IMR-90 (cell line): ENCODE measurements around the gene NAPG. TPM values are rescaled to one million over a fixed set of nuclear protein-coding genes. Genes with fewer than 3 reads are reported as not detected.

Source experiments
- ATAC-seq: fragments of 200-7000 bp; cut with Tn5 transposase; 2 replicates; pipeline ENCODE4 v1.9.1; 2020; ENCODE audit warnings: low read depth, mild to moderate bottlenecking, moderate library complexity
- BruUV-seq: library from RNA; stranded (reverse); fragments of 400-500 nt; replicated peaks from 2 replicates; lab custom pipeline; 2021; lab: Mats Ljungman, UMichigan
- CTCF ChIA-PET: fragments of 300-600 bp; formaldehyde crosslinking; extraction: SDS; loops from one replicate; lab custom pipeline; 2021; ENCODE audit warnings: antibody characterized with exemption; lab: Yijun Ruan, JAX
- POLR2A ChIA-PET: fragments of 300-600 bp; sonication (Branson Sonifier 250); formaldehyde crosslinking; loops from one replicate; lab custom pipeline; 2022; ENCODE audit warnings: antibody characterized with exemption; ENCODE audit not compliant: unreplicated experiment; lab: Charles Lee
- DNase-seq: peaks from one replicate; pipeline ENCODE4 v3.0.0; 2013
- H2AFZ ChIP-seq: replicated peaks from 2 replicates; pipeline ENCODE3; 2013; ENCODE audit warnings: low read length, mild to moderate bottlenecking; ENCODE audit not compliant: poor library complexity
- H2AK5ac ChIP-seq: 2 replicates; pipeline ENCODE4 v1.6.1; 2013; ENCODE audit warnings: low read depth, low read length, inconsistent platforms
- H2AK9ac ChIP-seq: replicated peaks from 2 replicates; pipeline ENCODE3; 2013; ENCODE audit warnings: mild to moderate bottlenecking, low read depth, low read length, moderate library complexity; ENCODE audit not compliant: poor library complexity
- H2BK120ac ChIP-seq: 2 replicates; pipeline ENCODE4 v1.6.1; 2013; ENCODE audit warnings: low read depth, low read length, inconsistent platforms
- H2BK15ac ChIP-seq: 3 replicates; pipeline ENCODE4 v1.6.1; 2013; ENCODE audit warnings: low read depth, low read length, inconsistent platforms
- H2BK20ac ChIP-seq: 2 replicates; pipeline ENCODE4 v1.6.1; 2013; ENCODE audit warnings: low read depth, mild to moderate bottlenecking, inconsistent platforms, low read length, moderate library complexity
- H2BK5ac ChIP-seq: 2 replicates; pipeline ENCODE4 v1.6.1; 2013; ENCODE audit warnings: mild to moderate bottlenecking, low read depth, low read length, inconsistent platforms; ENCODE audit not compliant: poor library complexity, severe bottlenecking
- H3K14ac ChIP-seq: replicated peaks from 2 replicates; pipeline ENCODE4 v1.6.1; 2013; ENCODE audit warnings: low read depth, low read length, inconsistent platforms
- H3K18ac ChIP-seq: 2 replicates; pipeline ENCODE4 v1.6.1; 2013; ENCODE audit warnings: low read depth, low read length, control low read depth
- H3K23ac ChIP-seq: 2 replicates; pipeline ENCODE4 v1.6.1; 2013; ENCODE audit warnings: low read depth, low read length, inconsistent platforms
- H3K27ac ChIP-seq: 2 replicates; pipeline ENCODE4 v1.5.1; 2013; ENCODE audit warnings: mild to moderate bottlenecking, control low read depth, low read length; ENCODE audit not compliant: insufficient read depth
- H3K27me3 ChIP-seq: 2 replicates; pipeline ENCODE4 v1.6.1; 2013; ENCODE audit warnings: low read length; ENCODE audit not compliant: control insufficient read depth, insufficient read depth
- H3K36me3 ChIP-seq: 2 replicates; pipeline ENCODE4 v1.6.1; 2013; ENCODE audit warnings: low read length, mixed read lengths; ENCODE audit not compliant: control insufficient read depth, insufficient read depth
- H3K4ac ChIP-seq: 2 replicates; pipeline ENCODE4 v1.6.1; 2013; ENCODE audit warnings: low read depth, low read length, inconsistent platforms
- H3K4me1 ChIP-seq: 2 replicates; pipeline ENCODE4 v1.6.1; 2013; ENCODE audit warnings: low read length, mixed read lengths; ENCODE audit not compliant: control insufficient read depth, insufficient read depth
- H3K4me2 ChIP-seq: 2 replicates; pipeline ENCODE4 v1.6.1; 2013; ENCODE audit warnings: low read depth, mild to moderate bottlenecking, control low read depth, low read length, moderate library complexity
- H3K4me3 ChIP-seq: 2 replicates; pipeline ENCODE4 v1.5.1; 2013; ENCODE audit warnings: low read depth, mild to moderate bottlenecking, control low read depth, low read length, moderate library complexity; ENCODE audit not compliant: insufficient read depth
- H3K56ac ChIP-seq: 2 replicates; pipeline ENCODE4 v1.6.1; 2013; ENCODE audit warnings: low read length, inconsistent platforms; ENCODE audit not compliant: insufficient read depth; ENCODE audit errors: extremely low read depth
- H3K79me1 ChIP-seq, 2 experiments: 2 replicates each; pipeline ENCODE4 v1.6.1; 2013; ENCODE audit warnings: low read length in 2 of 2, inconsistent platforms in 1 of 2, low read depth in 1 of 2
- H3K9ac ChIP-seq: 2 replicates; pipeline ENCODE4 v1.6.1; 2013; ENCODE audit warnings: low read depth, low read length, control low read depth
- H3K9me1 ChIP-seq: 2 replicates; pipeline ENCODE4 v1.6.1; 2013; ENCODE audit warnings: low read length, inconsistent platforms; ENCODE audit not compliant: insufficient read depth
- H3K9me3 ChIP-seq: 2 replicates; pipeline ENCODE4 v1.6.1; 2013; ENCODE audit warnings: low read length; ENCODE audit not compliant: control insufficient read depth, insufficient read depth
- H4K20me1 ChIP-seq: 2 replicates; pipeline ENCODE4 v1.6.1; 2013; ENCODE audit warnings: low read length, inconsistent platforms; ENCODE audit not compliant: insufficient read depth
- H4K5ac ChIP-seq: 2 replicates; pipeline ENCODE4 v1.6.1; 2013; ENCODE audit warnings: mild to moderate bottlenecking, low read depth, low read length, control low read depth
- H4K8ac ChIP-seq, 2 experiments: 2 replicates each; pipeline ENCODE4 v1.6.1; 2013; ENCODE audit warnings: low read depth in 2 of 2, low read length in 2 of 2, control low read depth in 1 of 2, inconsistent platforms in 1 of 2
- H4K91ac ChIP-seq: 2 replicates; pipeline ENCODE4 v1.6.1; 2013; ENCODE audit warnings: low read depth, low read length, inconsistent platforms; ENCODE audit not compliant: insufficient read depth
- BHLHE40 ChIP-seq: fragments of 150-350 bp; IDR thresholded peaks from 2 replicates; pipeline ENCODE4 v1.6.1; 2016; ENCODE audit warnings: mild to moderate bottlenecking, low read depth, low read length
- CEBPB ChIP-seq: IDR thresholded peaks from 2 replicates; pipeline ENCODE4 v1.6.1; 2012; ENCODE audit warnings: low read depth, low read length, improper control_type of control experiment
- CHD1 ChIP-seq: IDR thresholded peaks from 2 replicates; pipeline ENCODE4 v1.6.1; 2012; ENCODE audit warnings: low read depth, low read length, improper control_type of control experiment
- CTCF ChIP-seq: conservative IDR thresholded peaks from 2 replicates; pipeline ENCODE4 v1.5.1; 2012; ENCODE audit warnings: mild to moderate bottlenecking, low read depth, low read length, improper control_type of control experiment
- FOS ChIP-seq: fragments of 150-350 bp; IDR thresholded peaks from 2 replicates; pipeline ENCODE4 v1.6.1; 2016; ENCODE audit warnings: low read depth, low read length
- MAFK ChIP-seq: IDR thresholded peaks from 2 replicates; pipeline ENCODE4 v1.6.1; 2012; ENCODE audit warnings: low read depth, low read length, improper control_type of control experiment
- MAZ ChIP-seq: IDR thresholded peaks from 2 replicates; pipeline ENCODE4 v1.6.1; 2012; ENCODE audit warnings: low read depth, mild to moderate bottlenecking, low read length, improper control_type of control experiment, moderate library complexity, borderline replicate concordance
- MXI1 ChIP-seq: IDR thresholded peaks from 2 replicates; pipeline ENCODE4 v1.6.1; 2012; ENCODE audit warnings: low read depth, mild to moderate bottlenecking, low read length, moderate library complexity, borderline replicate concordance
- NFE2L2 ChIP-seq: fragments of 150-350 bp; IDR thresholded peaks from 2 replicates; pipeline ENCODE4 v1.6.1; 2016; ENCODE audit warnings: low read depth, mild to moderate bottlenecking, low read length
- POLR2A ChIP-seq: IDR thresholded peaks from 2 replicates; pipeline ENCODE4 v1.6.1; 2012; ENCODE audit warnings: mild to moderate bottlenecking, low read depth, low read length
- RAD21 ChIP-seq: IDR thresholded peaks from 2 replicates; pipeline ENCODE4 v1.6.1; 2012; ENCODE audit warnings: low read length, improper control_type of control experiment
- RCOR1 ChIP-seq: IDR thresholded peaks from 2 replicates; pipeline ENCODE4 v1.6.1; 2012; ENCODE audit warnings: mild to moderate bottlenecking, low read length, improper control_type of control experiment; ENCODE audit not compliant: insufficient replicate concordance
- RFX5 ChIP-seq: IDR thresholded peaks from 2 replicates; pipeline ENCODE4 v1.8.0; 2012; ENCODE audit warnings: low read depth, mild to moderate bottlenecking, low read length, moderate library complexity
- SMC3 ChIP-seq: fragments of 150-350 bp; IDR thresholded peaks from 2 replicates; pipeline ENCODE4 v1.6.1; 2016; ENCODE audit warnings: low read depth, mild to moderate bottlenecking, antibody characterized with exemption, low read length, moderate library complexity
- USF2 ChIP-seq: fragments of 150-350 bp; IDR thresholded peaks from 2 replicates; pipeline ENCODE4 v1.6.1; 2017; ENCODE audit warnings: mild to moderate bottlenecking, antibody characterized with exemption, low read length, low read depth
- dilution Hi-C: fragments of 300-500 bp; cut with HindIII; formaldehyde crosslinking; loops from one replicate; pipeline ENCODE4 v1.14.3; 2018; ENCODE audit warnings: low sequenced_read_pairs; ENCODE audit not compliant: unreplicated experiment
- in situ Hi-C: fragments of 300-500 bp; cut with MboI; formaldehyde crosslinking; loops from 3 replicates; pipeline ENCODE4 v1.14.3; 2019; ENCODE audit warnings: low sequenced_read_pairs, inconsistent platforms, mixed read lengths
- intact Hi-C: fragments of 100-400 bp; cut with micrococcal nuclease; formaldehyde crosslinking; loops from 2 replicates; pipeline ENCODE4 v1.10.0; 2022
- polyA plus RNA-seq, 3 experiments: library from polyadenylated mRNA; depleted of rRNA; stranded (reverse); fragments of >200 nt; gene quantifications; 2 replicates each; pipeline ENCODE4 v1.2.3, GENCODE V29; 2012; ENCODE audit warnings: low replicate concordance in 1 of 3
- total RNA-seq: library from RNA; depleted of rRNA; stranded (reverse); fragments of >200 nt; gene quantifications from 2 replicates; pipeline ENCODE4 v1.2.3, GENCODE V29; 2012
- TF ChIP-seq, protein P1 (sequence below): fragments of 150-350 bp; IDR thresholded peaks from 2 replicates; pipeline ENCODE4 v1.6.1; 2016; ENCODE audit warnings: low read depth, mild to moderate bottlenecking, low read length, moderate library complexity, borderline replicate concordance

Gene NAPG
- total and polyA plus RNA-seq, 2 of the 4 experiments (the other 2 are of a cell fraction), result 13.0 to 32.8 TPM

DNA sequence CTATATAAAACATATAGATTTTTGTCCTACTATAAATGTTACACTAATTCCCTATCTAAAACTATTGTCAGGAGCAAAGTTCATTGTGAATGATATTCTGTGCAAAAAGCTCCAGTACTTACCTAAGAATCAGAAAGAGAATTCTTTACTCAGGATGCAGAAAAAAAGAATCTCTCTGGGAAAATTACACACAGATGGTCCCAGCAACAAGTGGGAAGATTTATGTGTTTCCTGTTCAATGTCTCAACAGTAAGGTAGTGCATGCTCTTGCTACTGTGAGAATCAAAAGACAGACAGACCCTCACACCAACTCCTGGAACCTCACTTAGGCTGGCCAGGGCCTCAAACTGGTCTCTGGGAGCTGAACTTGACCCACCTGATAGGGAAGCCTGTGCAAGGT is 11.2 kb upstream of the NAPG start:
- Histone ChIP-seq H3K18ac (no peak overlapping the region), H2BK15ac (no peak overlapping the region), H3K27ac (no peak overlapping the region), H4K5ac (no peak overlapping the region), H3K14ac (no peak overlapping the region), H3K79me1 (no peaks in the 10 kb centered on the region), H3K4me3 (no peak overlapping the region), H3K36me3 (no peaks in the 10 kb centered on the region), H2BK120ac (no peak overlapping the region), H2BK5ac (no peak overlapping the region), H3K56ac (no peak overlapping the region), H4K8ac (no peak overlapping the region), H4K20me1 (no peaks in the 10 kb centered on the region), H3K9me3 (peaks cover 3% of the 10 kb centered on the region), H3K27me3 (peaks cover 17% of the 10 kb centered on the region), H4K91ac (no peak overlapping the region), H3K23ac (no peak overlapping the region), H3K4ac (no peak overlapping the region), H3K9me1 (peaks cover 4% of the 10 kb centered on the region; the same call in 1 of the 2 replicates), H2AK5ac (no peak overlapping the region), H2BK20ac (no peak overlapping the region), H2AFZ (no peak overlapping the region), H3K9ac (no peak overlapping the region), H3K4me2 (no peak overlapping the region), H3K4me1 (peaks cover 5% of the 10 kb centered on the region; the same call in 1 of the 2 replicates), H2AK9ac (no peak overlapping the region)
- DNase-seq (no peak), ATAC-seq (no peak)
- POLR2A ChIA-PET, result no interaction called here
- BruUV-seq, result no TSS peak
- intact Hi-C loops, result loop anchor here (10.0 kb wide), 2 partner anchors 140 to 280 kb away; no protein-coding TSS in a partner anchor
- in situ Hi-C loops, result no loop called here
- CTCF ChIA-PET, result interaction anchor here (1.1 kb wide), 1 partner anchor 543 kb away, joined by 3 read pairs; no protein-coding TSS in a partner anchor
- TF ChIP-seq RCOR1, result no peak
- no peak for TF ChIP-seq CHD1
- TF ChIP-seq, protein P1, sequence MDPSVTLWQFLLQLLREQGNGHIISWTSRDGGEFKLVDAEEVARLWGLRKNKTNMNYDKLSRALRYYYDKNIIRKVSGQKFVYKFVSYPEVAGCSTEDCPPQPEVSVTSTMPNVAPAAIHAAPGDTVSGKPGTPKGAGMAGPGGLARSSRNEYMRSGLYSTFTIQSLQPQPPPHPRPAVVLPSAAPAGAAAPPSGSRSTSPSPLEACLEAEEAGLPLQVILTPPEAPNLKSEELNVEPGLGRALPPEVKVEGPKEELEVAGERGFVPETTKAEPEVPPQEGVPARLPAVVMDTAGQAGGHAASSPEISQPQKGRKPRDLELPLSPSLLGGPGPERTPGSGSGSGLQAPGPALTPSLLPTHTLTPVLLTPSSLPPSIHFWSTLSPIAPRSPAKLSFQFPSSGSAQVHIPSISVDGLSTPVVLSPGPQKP, result no peak
- TF ChIP-seq RAD21, result no peak
- TF ChIP-seq POLR2A, result no peak
- TF ChIP-seq FOS, result no peak
- no peak for TF ChIP-seq RFX5
- TF ChIP-seq CEBPB, result no peak
- no peak for TF ChIP-seq USF2
- no peak for TF ChIP-seq BHLHE40
- no peak for TF ChIP-seq MXI1
- TF ChIP-seq NFE2L2, result no peak
- no peak for TF ChIP-seq MAZ
- TF ChIP-seq SMC3, result no peak
- no peak for TF ChIP-seq CTCF
- no peak for TF ChIP-seq MAFK
- dilution Hi-C loops, result loop anchor here (25.0 kb wide), 1 partner anchor 527 kb away; no protein-coding TSS in a partner anchor
